Measurements from ENCODE around the gene VAMP8. TPM values are rescaled to one million over a fixed set of nuclear protein-coding genes. Genes with fewer than 3 reads are reported as not detected.

Gene VAMP8
- total RNA-seq, 1 donor from 2014 or later, result 8.2 TPM

DNA sequence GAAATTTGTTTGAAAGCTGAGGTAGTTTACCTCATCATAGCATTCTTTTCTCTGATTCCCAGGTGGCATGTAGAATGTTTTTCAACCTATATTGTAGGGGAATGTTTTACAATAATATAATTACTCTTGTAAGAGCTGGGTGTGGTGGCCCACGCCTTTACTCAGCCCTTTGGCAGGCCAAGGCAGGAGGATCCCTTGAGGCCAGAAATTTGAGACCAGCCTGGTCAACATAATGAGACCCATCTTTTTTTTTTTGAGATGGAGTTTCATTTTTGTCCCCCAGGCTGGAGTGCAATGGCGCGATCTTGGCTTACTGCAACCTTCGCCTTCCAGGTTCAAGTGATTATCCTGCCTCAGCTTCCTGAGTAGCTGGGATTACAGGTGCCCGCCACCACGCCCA, 42.2 kb downstream of the VAMP8 start:
- no peak for DNase-seq

DNA sequence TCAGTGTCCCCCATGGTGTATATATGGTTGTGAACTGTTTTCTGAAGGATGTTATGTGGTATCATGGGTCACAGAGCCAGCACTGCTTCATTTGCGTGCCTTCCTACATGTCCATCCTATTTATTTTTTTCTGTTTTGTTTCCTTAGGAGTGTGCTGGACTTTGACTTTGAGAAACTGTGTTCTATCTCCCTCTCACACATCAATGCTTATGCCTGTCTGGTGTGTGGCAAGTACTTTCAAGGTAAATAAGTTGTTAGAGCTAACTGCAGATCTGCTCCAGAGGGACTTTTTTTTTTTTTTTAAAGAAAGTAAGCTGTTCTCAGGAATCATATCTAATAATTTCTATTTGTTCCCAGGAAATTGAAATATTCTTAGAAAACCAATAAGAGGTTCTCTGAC, 44.0 kb downstream of the VAMP8 start:
- no peak for DNase-seq

DNA sequence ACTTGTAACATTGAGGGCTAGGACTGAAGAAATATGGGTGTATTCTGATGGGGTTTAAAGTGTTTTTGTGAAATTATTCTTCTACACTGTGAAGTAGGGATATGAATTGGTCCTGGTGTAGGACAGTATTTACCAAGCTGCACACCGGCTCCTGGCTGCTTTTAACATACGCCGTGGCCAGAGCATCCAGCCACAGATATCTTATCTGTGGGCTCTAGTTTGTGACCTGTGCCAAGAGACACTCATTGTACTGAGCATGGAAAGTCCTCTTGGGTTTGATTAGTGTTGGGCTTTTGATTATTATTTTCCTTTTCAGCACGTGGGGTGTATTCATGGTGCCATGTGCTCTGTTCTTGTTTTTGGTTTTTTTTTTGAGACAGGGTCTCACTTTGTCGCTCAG, 46.6 kb downstream of the VAMP8 start:
- no peak for DNase-seq

DNA sequence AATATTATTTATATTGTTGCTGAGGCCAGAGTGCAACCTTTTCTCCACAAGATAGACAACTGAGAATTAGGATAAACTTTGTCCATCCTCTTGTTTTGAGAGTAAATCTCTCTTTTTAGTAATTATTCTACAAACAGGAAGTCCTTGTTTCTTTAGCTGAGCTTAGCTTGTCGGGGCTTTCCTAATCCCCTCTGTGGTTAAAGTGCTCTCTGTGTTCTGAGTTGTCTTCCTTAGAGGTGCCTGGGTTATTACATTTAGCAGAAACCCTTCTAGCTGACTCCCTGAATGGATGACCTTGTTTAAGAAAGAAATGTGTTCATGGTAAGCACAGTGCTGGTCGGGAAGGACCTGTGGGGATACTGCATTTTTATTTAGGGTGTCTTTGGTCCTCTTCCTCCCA, 51.3 kb downstream of the VAMP8 start:
- no peak for DNase-seq

DNA sequence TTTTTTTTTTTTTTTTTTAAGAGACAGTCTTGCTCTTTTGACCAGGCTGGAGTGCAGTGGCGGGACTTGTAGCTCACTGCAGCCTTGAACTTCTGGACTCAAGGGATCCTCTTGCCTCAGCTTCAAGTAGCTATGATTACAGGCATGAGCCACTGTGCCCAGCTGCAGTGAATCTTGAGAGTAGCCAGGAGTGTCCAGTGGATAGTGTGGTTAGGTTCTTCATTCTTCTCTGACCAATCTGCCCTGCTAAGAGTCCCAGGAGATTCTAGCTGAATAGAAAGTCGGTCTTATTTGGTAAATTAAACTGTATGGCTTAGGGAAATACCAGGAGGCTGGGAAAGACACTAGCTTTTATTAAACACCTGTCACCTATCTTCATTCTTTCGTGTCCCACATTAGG, 53.9 kb downstream of the VAMP8 start:
- no peak for DNase-seq

Small RNA genes lying within 50 kb of the gene (small RNA-seq; reads per million reads assigned to genes)
- gene RN7SL126P (ENCODE audit: low replicate concordance), result not detected

Other genes with a start within 250 kb of the VAMP8 start
- 94.0 TPM for gene TGOLN2, start 249.6 kb upstream of the VAMP8 start, total RNA-seq
- gene RETSAT, start 223.1 kb upstream of the VAMP8 start, total RNA-seq, result 20.6 TPM
- gene ELMOD3, start 222.8 kb upstream of the VAMP8 start, total RNA-seq, result 16.5 TPM
- 61.2 TPM for gene CAPG, start 167.2 kb upstream of the VAMP8 start, total RNA-seq
- gene SH2D6, start 158.9 kb upstream of the VAMP8 start, total RNA-seq, result not detected
- 118 TPM for gene MAT2A, start 38.4 kb upstream of the VAMP8 start, total RNA-seq
- 32.3 TPM for gene GGCX, start 16.1 kb upstream of the VAMP8 start, total RNA-seq
- gene VAMP5, start 6.8 kb downstream of the VAMP8 start, total RNA-seq, result 15.7 TPM
- 71.9 TPM for gene RNF181, start 18.2 kb downstream of the VAMP8 start, total RNA-seq
- gene TMEM150A, start 25.1 kb downstream of the VAMP8 start, total RNA-seq, result 4.9 TPM
- gene C2orf68, start 34.5 kb downstream of the VAMP8 start, total RNA-seq, result 38.5 TPM
- gene USP39, start 38.6 kb downstream of the VAMP8 start, total RNA-seq, result 39.0 TPM
- 21.7 TPM for gene SFTPB, start 90.6 kb downstream of the VAMP8 start, total RNA-seq
- not detected for gene GNLY, start 116.8 kb downstream of the VAMP8 start, total RNA-seq
- 15.7 TPM for gene ATOH8, start 176.4 kb downstream of the VAMP8 start, total RNA-seq

Measured in tongue (tissue), 3 donors.